Measurements from ENCODE around the gene KLHL29.
A peak's percentile ranks its signal among the peaks of the same experiment; 100 is the strongest.

The KLHL29 gene

GRCh38 chr2:23399674-23400261 is 14.8 kb downstream of the KLHL29 start:
- no peak for DNase-seq

- DNase-seq: no peak
Measured at GRCh38 chr2:23400703-23401102, 15.7 kb downstream of the KLHL29 start.

GRCh38 chr2:23401427-23402204 is 16.6 kb downstream of the KLHL29 start:
- no peak for DNase-seq

- DNase-seq: no peak
Measured at GRCh38 chr2:23402205-23402740, 17.3 kb downstream of the KLHL29 start.

- DNase-seq: peak; percentile 79 to 91
Measured at GRCh38 chr2:23404426-23404825, 19.4 kb downstream of the KLHL29 start.

GRCh38 chr2:23409248-23409647 is 24.3 kb downstream of the KLHL29 start:
- no peak for DNase-seq

GRCh38 chr2:23410596-23410995 is 25.6 kb downstream of the KLHL29 start:
- no peak for DNase-seq

GRCh38 chr2:23411752-23412431 is 26.9 kb downstream of the KLHL29 start:
- no peak for DNase-seq

GRCh38 chr2:23412556-23413155 is 27.7 kb downstream of the KLHL29 start:
- DNase-seq: no peak

GRCh38 chr2:23413641-23414040 is 28.7 kb downstream of the KLHL29 start:
- no peak for DNase-seq

- no peak for DNase-seq
Measured at GRCh38 chr2:23414106-23414505, 29.1 kb downstream of the KLHL29 start.

GRCh38 chr2:23414871-23415270 is 29.9 kb downstream of the KLHL29 start:
- no peak for DNase-seq

GRCh38 chr2:23417310-23417709 is 32.3 kb downstream of the KLHL29 start:
- no peak for DNase-seq

- DNase-seq: no peak
Measured at GRCh38 chr2:23418056-23418455, 33.1 kb downstream of the KLHL29 start.

- DNase-seq: no peak
Measured at GRCh38 chr2:23418461-23418911, 33.5 kb downstream of the KLHL29 start.

- no peak for DNase-seq
Measured at GRCh38 chr2:23419171-23420090, 34.5 kb downstream of the KLHL29 start.

- DNase-seq: no peak
Measured at GRCh38 chr2:23420091-23420839, 35.3 kb downstream of the KLHL29 start.

GRCh38 chr2:23420840-23421476 is 36.0 kb downstream of the KLHL29 start:
- no peak for DNase-seq

GRCh38 chr2:23422089-23423061 is 37.4 kb downstream of the KLHL29 start:
- peak; percentile 33 to 42 for DNase-seq

Measured in NCI-H2081 (cell line).